NCI-H2227 treated with DMSO at 0.1 percent for 48 hours (cell line): Measurements from ENCODE around the gene AKAP17A.

Experiments
- DNase-seq: peaks from one replicate; lab custom pipeline; 2025; lab: John Stamatoyannopoulos, UW

Gene AKAP17A

DNA sequence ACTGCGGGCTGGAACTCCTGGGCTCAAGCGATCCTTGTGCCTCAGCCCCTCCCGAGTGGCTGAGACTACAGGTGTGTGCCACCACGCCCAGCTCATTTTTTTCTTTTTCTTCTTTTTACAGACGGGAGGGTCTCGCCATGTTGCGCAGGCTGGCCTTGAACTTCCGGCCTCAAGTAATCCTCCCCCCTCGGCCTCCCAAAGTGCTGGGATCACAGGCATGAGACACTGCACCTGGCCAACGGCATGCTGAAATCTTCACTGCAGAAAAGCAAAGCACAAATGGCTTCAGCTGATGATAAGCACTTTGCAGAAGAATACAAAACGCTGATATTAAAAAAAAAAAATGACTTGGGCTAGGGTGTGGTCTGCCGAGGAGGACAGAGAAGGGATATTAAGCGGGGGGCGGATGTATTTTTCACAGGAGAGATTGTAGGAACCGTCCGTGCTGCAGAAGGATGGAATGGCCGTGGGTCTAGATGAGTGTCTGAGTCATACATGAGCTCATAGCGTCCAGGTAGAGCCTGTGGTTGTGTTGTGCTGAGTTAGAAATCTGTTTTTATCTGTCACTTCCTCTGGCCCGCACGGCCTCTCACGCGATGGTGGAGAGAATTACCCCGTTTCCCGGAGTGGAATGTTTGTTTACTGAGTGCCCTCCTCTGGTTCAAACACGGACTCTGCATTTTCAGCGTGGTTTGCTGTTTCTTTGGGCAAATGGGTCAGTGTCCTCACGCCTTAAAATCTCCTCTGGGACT, 8.5 kb upstream of the AKAP17A start:
- no peak for DNase-seq

DNA sequence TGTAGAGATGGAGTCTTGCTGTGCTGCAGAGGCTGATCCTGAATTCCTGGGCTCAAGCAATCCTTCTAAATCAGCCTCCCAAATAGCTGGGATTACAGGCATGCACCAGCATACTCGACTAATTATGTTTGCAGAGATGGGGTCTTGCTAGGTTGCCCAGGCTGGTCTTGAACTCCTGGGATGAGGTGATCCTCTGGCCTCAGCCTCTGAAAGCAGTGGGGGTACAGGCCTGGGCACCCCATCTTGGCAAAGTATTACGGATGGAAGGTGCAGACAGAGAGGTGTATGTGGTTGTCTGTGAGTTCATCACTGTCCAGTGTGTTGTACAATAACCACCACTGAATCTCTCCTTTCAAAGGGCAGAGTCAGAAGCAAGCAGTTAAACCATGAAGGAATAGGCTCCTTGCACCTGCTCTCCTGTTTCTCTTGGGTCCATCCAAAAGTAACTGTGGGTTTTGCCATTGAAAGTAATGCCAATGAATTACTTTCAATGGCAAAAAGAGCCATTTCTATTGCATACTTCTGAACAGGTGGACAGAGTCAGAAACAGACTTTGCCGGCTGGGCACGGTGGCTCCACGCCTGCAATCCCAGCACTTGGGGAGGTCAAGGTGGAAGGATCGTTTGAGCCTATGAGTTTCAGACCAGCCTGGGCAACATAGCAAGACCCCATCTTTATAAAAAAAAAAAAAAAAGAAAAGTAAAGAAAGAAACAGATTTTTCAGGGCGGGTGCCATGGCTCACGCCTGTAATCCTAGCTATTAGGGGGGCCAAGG, 7.0 kb upstream of the AKAP17A start:
- no peak for DNase-seq

DNA sequence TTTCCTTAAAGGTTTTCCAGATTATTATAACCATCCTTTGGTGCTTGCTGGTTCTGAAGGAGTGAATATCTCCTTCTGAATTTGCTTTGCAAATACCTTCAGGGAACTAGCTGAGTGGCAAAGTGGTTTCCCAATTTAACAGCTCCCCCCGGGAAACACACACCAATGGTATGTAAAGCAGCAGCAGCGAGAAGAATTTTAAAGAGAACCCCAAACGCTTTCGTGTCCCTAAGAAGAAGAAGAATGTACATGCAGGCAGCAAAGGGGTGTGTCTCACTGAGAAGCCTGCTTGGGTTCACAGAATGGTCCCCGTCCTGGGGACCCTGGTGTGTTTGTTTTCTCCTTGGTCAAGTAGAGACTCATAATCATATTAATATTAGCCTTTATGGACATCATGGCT, 4.2 kb upstream of the AKAP17A start:
- no peak for DNase-seq

DNA sequence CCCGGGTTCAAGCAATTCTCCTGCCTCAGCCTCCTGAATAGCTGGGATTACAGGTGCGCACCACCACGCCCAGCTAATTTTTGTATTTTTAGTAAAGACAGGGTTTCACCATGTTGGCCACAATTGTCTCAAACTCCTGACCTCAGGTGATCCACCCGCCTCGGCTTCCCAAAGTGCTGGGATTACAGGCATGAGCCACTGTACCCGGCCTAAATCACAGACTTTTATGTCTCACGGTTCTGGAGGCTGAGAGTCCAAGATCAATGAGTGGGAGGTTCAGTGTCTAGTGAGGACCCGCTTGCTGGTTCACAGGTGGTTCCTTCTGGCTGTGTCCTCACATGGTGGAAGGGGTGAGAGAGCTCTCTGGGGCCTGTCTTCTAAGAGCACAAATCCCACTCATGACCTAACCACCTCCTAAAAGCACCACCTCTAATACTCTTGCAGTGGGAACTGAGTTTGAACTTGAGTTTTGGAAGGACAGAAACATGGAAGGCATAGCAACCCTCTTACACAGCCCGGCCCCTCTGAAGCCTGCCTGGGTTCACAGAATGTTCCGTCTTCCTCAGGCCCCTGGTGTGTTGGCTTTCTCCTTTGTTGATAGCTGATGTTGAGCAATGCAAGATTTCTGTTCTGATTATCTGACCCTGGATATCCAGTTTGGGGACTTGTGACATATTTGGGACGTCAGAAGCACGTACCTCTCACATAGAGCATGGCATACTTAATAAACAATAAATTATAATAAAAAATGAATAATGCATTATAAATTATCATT, 1.9 kb upstream of the AKAP17A start:
- DNase-seq = no peak

DNA sequence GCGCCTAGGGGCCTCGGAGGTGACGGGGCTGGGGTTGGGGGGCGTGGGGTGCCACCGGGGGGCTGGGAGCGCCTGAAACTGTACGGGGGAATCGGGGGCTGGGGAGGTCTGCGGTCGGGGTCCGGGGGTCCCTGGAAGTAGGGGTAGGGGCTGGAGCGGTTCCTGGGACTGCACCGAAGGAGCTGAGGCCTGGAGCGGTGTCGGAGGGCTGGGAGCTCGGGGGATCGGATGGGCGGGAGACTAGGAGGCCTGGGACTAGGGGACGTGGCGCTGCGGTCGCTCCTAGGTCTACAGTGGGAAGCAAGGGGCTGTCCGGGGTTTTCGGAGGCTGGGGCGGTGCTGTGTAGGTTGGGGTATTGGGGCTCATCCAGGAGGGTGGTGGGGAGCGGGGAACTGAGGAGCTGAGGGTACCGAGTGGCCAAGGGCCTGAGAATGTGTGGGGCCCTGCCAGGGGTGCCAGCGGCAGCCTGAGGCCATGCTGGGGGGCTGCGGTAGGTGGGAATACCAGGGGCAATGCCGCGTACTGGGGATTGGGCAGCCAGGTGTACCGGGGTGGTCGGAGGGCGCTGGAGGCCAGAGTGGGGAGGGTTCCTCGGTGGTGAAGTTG, 562 bp downstream of the AKAP17A start:
- DNase-seq = no peak

DNA sequence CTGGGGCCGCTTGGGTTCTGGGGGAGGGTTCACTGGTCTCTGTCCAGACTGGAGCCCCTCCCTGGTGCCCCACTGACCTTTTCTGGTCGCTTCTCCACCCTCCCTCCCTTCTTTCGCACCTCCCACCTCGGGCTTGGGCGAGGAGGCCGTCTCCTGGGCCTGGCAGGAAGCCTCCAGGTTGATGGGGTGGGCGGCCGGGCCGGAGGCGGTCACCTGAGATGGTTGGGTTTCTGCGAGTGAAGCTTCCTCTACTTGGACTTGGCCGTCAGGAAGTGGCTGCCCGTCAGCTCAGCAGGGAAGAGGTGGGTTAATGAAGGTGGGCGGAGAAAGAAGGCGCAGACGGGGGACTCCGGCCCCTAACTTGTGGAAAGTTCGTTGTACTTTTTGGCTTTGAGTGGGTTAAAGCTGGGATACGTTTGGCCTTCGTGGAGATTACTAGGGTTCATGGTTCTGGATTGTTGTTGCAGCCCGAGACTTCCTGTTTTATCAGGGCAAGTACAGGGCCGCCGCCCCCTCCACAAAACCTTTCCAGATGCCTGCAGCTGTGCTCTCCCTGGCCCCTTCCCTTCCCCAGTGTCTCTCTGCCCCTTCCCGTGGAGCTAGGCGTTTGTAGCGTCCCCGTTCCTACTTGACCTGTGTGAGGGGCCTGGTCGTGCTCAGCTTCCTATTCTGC, 1.2 kb downstream of the AKAP17A start:
- no peak for DNase-seq

DNA sequence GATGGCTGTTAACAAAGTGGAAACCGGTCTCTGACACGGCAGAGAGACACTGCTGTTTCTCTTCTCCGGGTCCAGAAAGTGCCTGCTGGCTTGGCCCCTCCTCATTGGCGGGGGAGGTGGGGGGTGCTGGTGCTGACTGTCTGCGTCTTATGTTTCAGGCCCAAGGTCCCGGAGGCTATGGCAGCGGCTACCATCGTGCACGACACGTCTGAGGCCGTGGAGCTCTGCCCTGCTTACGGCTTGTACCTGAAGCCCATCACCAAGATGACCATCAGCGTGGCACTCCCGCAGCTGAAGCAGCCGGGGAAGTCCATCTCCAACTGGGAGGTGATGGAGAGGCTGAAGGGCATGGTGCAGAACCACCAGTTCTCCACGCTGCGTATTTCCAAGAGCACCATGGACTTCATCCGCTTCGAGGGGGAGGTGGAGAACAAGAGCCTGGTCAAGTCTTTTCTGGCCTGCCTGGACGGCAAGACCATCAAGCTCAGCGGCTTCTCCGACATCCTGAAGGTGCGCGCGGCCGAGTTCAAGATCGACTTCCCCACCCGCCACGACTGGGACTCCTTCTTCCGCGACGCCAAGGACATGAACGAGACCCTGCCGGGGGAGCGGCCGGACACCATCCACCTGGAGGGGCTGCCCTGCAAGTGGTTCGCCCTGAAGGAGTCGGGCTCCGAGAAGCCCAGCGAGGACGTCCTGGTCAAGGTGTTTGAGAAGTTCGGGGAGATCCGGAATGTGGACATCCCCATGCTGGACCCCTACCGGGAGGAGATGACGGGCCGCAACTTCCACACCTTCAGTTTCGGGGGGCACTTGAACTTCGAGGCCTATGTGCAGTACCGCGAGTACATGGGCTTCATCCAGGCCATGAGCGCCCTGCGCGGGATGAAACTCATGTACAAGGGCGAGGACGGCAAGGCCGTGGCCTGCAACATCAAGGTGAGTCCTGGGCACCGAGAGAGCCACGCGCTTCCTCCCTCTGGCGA, 2.2 kb downstream of the AKAP17A start:
- DNase-seq = no peak

DNA sequence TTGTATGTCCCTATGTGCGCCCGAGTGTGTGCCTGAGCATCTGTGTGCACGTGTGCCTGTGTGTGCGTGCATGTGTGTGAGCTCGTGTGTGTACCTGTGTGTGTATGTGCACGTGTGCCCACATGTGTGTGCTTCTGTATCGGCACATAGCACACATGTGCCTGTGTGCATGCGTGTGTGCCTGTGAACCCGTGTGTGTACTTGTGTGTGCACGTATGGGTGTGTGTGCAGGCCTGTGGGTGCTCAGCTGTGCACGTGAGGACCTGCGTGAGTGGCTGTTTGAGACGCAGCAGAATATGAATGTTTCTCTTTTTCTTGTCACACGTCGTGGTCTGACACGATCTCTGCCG, 4.3 kb downstream of the AKAP17A start:
- DNase-seq = no peak

DNA sequence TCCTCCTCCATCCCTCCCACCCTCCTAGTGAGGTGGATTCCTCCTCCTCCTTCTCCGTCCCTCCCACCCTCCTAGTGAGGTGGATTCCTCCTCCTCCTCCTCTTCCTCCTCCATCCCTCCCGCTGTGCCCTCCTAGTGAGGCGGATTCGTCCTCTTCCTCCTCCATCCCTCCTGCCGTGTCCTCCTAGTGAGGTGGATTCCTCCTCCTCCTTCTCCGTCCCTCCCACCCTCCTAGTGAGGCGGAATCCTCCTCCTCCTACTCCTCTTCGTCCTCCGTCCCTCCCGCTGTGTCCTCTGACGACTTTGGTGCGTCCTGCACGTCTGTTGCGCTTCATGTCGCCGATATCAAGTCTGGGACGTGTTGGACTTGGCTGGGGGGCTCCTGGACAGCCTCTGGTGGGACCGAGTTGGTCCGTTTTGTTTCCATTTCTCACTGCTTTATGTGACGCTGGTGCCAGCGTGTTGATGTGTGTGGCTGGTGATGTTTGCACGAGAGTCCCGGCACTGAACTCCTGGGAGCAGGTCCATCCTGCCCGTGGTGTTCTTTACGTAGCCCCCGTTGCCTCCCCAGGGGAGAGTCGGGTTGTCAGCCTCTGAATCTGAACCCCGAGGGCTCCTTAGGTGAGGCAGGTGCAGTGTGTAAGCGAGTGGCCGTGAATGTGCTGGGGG, 5.4 kb downstream of the AKAP17A start:
- DNase-seq = no peak

DNA sequence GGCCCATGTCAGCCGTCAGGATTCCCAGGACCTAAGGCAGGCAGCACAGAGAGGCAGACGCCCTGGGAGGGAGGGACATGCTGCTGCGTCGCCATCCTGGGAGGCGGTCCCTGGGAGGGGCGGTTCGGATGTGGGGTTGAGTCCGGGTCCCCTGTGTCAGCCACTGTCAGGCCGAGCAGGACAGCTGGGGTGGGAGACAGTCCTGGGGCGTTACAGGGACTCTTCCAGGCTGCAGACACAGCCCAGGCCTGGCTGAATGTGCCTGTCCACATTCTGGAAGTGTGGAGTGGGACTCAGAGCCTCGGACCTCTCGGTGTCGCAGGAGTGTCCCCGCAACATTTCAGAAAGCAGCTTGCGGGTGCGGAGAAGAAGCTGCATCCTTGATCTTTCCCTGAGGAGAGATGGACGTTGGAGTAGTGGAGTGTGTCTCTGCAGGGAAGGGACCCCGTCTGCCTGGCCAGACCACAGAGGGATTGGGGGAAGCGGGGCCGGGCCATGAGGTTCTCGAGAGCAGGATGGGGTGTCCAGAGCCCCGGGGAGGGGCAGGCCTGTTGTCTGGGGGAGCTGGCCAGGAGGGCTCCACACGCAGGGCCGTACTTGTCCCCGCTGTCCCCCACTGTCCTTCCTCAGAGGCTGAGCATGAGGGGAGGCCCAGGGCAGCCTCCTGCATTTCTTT, 6.1 kb downstream of the AKAP17A start:
- no peak for DNase-seq

DNA sequence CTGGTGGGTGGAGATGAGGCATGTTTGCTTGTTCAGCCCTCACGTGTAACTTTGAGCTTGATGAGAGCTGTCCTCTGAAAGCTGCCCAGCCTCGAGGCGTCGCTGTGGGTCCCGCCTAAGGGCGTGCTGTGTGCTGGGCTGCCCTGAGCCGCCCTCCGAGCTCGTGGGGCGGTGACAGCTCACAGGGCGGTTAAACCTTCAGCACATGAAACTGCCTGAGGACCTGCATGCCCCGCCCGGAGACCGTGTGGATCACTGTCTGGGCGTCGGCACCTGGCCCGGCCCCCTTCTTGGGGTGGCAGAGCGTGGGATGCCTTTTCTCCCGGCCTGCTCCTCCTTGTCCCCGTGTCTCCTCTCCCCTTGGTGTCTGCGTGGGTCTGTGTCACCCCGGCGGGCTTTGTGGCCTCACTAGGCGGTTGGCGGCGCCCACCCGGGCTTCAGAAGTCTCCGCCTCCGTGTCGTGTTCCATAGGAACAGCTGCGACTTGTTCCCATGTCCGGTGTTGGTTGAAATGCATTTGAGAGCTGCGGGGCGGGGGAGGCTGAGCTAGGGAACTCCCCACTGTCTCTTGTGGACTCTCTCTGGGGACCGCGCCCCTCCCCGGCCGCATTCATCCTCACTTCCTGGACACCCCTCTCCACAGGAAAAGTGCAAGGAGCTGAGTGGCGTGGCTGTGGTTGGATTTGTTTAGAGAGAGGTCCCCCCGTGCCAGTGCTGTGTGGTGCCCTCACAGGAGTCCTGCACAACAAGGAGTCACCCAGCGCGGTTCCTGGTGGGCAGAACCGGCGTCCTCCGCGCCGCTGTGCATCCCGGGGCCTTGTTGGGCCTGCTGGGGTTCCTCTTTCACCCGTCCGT, 6.8 kb downstream of the AKAP17A start:
- DNase-seq = no peak

DNA sequence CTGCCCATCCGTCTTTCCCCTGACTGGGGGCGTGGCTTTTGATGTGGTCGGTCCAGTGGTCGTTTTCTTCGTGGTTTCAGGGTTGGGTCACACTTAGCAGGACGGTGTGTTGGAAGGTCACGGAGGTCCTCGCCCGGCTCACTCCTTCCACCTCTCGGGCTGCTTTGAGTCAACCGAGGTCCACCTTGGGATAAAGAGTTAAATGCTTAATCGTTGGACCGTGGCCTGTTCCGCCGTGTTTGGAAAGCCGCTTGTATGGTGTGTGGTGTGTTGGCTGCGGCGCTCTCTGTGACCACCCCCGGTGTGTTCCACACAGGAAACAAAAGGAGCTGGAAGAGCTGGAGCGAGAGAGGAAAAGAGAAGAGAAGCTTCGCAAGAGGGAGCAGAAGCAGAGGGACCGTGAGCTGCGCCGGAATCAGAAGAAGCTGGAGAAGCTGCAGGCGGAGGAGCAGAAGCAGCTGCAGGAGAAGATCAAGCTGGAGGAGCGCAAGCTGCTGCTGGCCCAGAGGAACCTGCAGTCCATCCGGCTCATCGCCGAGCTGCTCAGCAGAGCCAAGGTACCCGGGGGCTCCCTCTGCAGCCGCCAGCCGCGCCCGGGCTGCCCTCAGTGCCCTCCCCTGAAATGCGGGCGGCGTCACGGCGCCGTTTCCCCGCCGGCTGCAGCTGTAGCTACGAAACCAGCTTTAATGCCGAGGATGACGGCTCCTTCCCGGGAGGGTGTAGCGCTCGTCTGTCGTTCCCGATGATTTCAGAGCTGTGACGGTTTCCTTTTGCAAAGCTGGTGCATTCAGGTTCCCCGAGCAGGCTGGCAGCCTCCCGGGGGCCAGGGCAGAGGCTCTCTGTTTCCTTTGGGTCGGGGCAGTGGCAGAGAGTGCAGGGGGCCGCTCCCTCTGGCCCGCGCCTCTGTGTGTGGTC, 7.7 kb downstream of the AKAP17A start:
- no peak for DNase-seq

DNA sequence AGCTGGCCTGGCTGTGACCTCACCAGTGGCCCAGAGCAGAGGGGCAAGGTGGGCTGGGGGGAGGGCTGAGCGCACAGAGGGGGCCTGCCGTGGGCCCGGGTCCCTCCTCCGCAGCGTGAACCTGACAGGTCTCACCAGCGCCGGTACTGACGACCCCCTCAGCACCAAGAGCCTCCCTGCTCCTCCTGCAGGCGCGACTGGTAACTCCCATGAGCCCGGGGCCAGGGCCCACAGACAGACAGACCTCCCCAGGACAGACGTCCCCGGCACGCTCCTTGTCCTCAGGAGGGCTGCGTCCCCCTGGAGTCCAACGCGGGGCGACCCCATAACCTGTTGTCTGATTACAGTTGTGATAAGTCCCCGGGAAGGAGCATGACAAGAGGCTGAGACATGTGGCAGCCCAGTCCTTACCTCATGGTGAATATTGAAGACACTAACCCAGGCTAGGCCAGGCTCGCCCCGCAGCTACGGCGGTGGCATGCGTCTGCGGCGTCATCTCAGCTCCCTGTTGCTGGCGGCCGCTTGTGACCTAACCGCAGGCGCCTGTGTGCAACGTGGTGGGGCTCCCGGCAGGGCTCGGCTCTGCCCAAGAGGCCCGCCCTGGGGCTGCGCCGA, 8.5 kb downstream of the AKAP17A start:
- DNase-seq = no peak

DNA sequence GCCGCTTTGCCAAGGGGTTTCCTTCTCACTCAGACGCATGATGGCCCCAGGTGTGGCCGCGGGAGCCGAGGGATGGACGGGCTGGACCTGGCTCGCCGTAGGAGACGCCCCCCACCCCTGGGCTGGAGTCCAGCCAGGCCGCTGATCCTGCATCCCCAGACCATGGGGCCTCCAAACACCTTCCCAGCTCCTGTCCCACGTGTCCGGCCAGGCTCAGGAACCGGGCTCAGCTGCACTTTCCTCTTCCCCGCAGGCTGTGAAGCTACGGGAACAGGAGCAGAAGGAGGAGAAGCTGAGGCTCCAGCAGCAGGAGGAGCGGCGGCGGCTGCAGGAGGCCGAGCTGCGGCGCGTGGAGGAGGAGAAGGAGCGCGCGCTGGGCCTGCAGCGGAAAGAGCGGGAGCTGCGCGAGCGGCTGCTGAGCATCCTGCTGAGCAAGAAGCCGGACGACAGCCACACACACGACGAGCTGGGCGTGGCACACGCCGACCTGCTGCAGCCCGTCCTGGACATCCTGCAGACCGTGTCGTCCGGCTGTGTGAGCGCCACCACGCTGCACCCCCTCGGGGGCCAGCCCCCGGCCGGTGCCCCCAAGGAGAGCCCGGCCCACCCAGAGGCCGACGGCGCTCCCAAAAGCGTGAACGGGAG, 9.1 kb downstream of the AKAP17A start:
- no peak for DNase-seq

DNA sequence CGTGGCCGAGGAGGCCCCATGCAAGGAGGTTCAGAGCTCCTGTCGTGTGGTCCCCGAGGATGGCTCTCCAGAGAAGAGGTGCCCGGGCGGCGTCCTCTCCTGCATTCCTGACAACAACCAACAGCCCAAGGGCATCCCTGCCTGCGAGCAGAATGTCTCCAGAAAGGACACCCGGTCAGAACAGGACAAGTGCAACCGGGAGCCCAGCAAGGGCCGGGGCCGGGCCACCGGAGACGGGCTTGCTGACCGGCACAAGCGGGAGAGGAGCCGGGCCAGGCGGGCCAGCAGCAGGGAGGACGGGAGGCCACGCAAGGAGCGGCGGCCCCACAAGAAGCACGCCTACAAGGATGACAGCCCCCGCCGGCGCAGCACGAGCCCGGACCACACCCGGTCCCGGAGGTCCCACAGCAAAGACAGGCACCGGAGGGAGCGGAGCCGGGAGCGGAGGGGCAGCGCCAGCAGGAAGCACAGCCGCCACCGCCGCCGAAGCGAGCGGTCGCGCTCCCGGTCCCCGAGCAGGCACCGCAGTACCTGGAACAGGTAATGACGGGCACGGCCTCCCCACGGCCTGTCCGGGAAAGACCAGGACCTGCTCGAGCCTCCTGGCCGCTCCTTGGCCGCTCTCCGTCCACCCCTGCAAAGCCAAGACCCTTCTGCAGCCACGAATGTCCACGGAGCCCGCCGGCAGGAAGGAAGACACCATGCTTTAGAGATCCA, 9.8 kb downstream of the AKAP17A start:
- DNase-seq = no peak

DNA sequence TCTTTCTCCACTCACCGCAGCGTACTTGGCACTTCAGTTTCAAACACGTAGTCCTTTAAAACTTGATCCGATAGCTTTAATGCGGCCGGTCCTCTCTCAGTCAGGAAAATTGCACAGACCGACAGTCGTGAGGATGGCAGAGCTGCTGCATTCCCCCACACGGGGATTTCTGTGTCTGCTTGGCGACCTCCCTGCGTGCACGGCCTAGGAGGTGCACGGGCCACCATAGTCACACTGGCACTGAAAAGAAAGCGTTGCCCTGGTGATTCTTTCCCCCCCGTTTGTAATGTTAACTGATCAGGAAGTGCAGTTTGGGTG, 10.3 kb downstream of the AKAP17A start:
- no peak for DNase-seq
